ENCODE measurements around the gene DLEU7. TPM values are rescaled to one million over a fixed set of nuclear protein-coding genes. Genes with fewer than 3 reads are reported as not detected.

Gene DLEU7
- total RNA-seq, 4 donors from 2014 or later = 0.24 TPM; not detected in 3

DNA sequence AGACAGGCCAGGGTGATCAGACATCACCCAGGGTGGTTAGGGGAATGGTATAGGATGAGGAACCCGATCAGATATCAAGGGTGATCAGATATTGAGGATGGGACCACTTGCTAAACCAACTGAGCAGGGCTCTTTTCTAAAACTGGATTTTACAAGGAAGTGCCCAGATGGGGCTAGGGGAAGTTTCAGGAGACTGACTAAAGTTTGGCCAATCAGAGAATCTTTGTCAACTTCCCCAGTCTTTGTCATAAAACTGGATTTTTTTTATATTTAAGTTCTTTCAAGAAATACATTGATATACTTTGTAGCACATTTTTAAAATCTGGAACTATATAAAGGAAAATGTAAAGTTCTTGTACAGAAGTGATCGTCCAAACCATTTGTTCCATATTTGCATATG lies 30.5 kb upstream of the DLEU7 start:
- no peaks in the 10 kb centered on the region for H3K4me1 ChIP-seq
- TF ChIP-seq, protein P1, sequence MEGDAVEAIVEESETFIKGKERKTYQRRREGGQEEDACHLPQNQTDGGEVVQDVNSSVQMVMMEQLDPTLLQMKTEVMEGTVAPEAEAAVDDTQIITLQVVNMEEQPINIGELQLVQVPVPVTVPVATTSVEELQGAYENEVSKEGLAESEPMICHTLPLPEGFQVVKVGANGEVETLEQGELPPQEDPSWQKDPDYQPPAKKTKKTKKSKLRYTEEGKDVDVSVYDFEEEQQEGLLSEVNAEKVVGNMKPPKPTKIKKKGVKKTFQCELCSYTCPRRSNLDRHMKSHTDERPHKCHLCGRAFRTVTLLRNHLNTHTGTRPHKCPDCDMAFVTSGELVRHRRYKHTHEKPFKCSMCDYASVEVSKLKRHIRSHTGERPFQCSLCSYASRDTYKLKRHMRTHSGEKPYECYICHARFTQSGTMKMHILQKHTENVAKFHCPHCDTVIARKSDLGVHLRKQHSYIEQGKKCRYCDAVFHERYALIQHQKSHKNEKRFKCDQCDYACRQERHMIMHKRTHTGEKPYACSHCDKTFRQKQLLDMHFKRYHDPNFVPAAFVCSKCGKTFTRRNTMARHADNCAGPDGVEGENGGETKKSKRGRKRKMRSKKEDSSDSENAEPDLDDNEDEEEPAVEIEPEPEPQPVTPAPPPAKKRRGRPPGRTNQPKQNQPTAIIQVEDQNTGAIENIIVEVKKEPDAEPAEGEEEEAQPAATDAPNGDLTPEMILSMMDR (IDR thresholded peaks at IDR 0.05 in 4 of 5, conservative IDR thresholded peaks at IDR 0.05 in 1 of 5) = no peak
- no peak for TF ChIP-seq POLR2A (IDR thresholded peaks at IDR 0.05)
- DNase-seq (no peak), ATAC-seq (no peak)
- H3K36me3 ChIP-seq = no peaks in the 10 kb centered on the region
- H3K4me3 ChIP-seq = no peak overlapping the region
- H3K9me3 ChIP-seq = no peaks in the 10 kb centered on the region
- in situ Hi-C loops (cut with MboI; ENCODE audit: low sequenced_read_pairs in 4 of 4) = no loop called here
- H3K27me3 ChIP-seq = no peaks in the 10 kb centered on the region
- no peak overlapping the region for H3K27ac ChIP-seq
- intact Hi-C loops (cut with DNase I; ENCODE audit: low total_unique reads) = no loop called here

DNA sequence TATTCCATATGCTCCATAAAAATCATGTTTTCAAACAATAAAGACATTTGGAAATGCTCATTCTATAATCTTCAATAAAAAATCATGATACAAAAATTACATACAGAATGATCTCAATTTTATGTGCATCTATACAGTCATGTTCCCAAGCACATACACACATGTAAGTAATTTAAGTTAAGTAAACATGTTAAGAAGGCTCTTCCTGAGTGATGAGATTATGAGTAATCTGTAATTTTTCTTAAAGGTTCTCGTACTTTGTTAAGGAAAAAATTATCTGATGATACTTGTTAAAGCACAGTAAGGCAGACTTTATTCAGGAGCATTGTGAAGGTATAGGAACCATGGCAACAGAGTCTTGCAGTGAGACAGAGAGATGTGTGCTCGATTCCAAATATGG lies 30.0 kb upstream of the DLEU7 start:
- no peak for ATAC-seq
- in situ Hi-C loops (cut with MboI; ENCODE audit: low sequenced_read_pairs in 4 of 4) (no loop called here), intact Hi-C loops (cut with DNase I; ENCODE audit: low total_unique reads) (no loop called here)
- Histone ChIP-seq H3K36me3 (no peaks in the 10 kb centered on the region), H3K4me1 (no peaks in the 10 kb centered on the region), H3K9me3 (no peaks in the 10 kb centered on the region), H3K27ac (no peak overlapping the region), H3K4me3 (no peak overlapping the region), H3K27me3 (no peaks in the 10 kb centered on the region)
- TF ChIP-seq, protein P1 (IDR thresholded peaks at IDR 0.05 in 4 of 5, conservative IDR thresholded peaks at IDR 0.05 in 1 of 5) = no peak
- no peak for TF ChIP-seq POLR2A (IDR thresholded peaks at IDR 0.05)
- no peak for DNase-seq

DNA sequence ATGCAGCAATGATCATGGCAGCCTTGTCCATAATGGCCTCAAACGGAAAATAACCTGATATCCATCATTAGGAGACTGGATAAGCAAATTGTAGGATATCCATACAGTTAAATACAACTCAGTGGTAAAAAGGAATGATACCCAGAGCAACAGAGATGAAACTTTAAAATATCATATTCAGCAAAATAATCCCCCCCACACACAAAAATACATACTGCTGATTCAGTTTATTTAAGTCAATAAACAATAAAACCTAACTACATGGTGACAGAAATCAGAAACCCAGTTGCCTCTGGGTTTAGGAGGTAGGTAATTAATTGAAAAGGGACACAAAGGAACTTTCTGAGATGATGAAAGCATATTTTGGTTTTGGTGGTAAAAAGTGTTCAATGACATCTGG lies 27.9 kb upstream of the DLEU7 start:
- no peaks in the 10 kb centered on the region for H3K9me3 ChIP-seq
- no peak for DNase-seq
- no peak overlapping the region for H3K4me3 ChIP-seq
- no peaks in the 10 kb centered on the region for H3K36me3 ChIP-seq
- H3K4me1 ChIP-seq = no peaks in the 10 kb centered on the region
- no peaks in the 10 kb centered on the region for H3K27me3 ChIP-seq
- in situ Hi-C loops (cut with MboI; ENCODE audit: low sequenced_read_pairs in 4 of 4) = no loop called here
- TF ChIP-seq, protein P1 (IDR thresholded peaks at IDR 0.05 in 4 of 5, conservative IDR thresholded peaks at IDR 0.05 in 1 of 5) = no peak
- no peak for TF ChIP-seq POLR2A (IDR thresholded peaks at IDR 0.05)
- intact Hi-C loops (cut with DNase I; ENCODE audit: low total_unique reads) = no loop called here
- no peak for ATAC-seq
- H3K27ac ChIP-seq = no peak overlapping the region

DNA sequence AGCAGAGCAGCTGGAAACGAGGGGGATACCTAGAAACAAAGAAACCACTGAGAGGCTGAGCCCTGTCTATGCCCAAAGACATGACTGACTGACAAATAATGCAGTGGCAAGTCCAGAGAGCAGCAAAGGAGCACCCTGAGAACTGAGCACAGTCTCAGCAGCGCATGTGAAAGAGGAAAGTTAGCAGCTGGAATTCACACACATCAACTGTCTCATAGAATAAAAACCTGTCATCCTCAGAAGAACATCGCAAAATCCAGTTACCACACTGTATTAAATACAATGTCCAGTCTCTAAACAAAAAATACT lies 24.1 kb upstream of the DLEU7 start:
- DNase-seq (no peak), ATAC-seq (no peak)
- no peak for TF ChIP-seq POLR2A (IDR thresholded peaks at IDR 0.05)
- TF ChIP-seq, protein P1 (IDR thresholded peaks at IDR 0.05 in 4 of 5, conservative IDR thresholded peaks at IDR 0.05 in 1 of 5) = no peak
- Histone ChIP-seq H3K4me1 (no peaks in the 10 kb centered on the region), H3K27ac (no peak overlapping the region), H3K27me3 (no peaks in the 10 kb centered on the region), H3K36me3 (no peaks in the 10 kb centered on the region), H3K4me3 (no peak overlapping the region), H3K9me3 (no peaks in the 10 kb centered on the region)
- in situ Hi-C loops (cut with MboI; ENCODE audit: low sequenced_read_pairs in 4 of 4) = no loop called here
- intact Hi-C loops (cut with DNase I; ENCODE audit: low total_unique reads) = no loop called here

DNA sequence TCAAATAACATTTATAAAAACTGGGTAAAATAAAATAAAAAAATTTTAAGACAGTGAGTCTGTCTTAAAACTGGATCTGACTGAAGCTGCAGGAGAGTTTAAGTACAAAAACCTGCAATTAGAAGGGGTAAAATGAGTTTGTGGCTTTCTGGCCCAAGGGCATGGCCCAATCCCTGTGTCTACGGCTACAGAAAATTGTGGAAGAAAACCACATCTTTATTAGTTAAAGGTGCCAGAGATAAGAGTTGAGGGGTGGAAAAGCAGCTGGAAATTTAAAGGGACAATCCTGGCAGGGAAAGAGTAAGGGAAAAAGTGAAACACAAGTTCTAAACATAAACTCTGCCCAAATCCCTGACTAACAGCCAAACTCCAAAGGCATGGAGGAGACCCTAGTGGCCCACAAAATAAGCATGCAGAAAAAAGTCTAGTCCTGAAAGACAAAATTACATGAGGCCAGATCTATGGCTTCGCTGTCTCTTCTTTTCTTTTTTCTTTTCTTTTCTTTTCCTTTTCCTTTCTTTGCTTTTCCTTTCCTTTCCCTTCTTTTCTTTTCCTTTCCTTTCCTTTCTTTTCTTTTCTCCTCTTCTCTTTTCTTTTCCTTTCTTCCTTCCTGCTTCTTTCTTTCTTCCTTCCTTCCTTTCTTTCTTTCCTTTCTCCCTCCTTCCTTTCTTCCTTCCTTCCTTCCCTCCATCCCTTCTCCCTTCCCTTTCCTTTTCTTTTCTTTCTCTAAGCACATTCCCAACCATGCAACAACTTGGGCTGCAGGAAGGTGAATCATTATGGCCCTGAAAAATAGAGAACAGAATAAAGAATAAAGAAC lies 23.5 kb upstream of the DLEU7 start:
- no peak for DNase-seq
- H3K4me3 ChIP-seq = no peak overlapping the region
- no peaks in the 10 kb centered on the region for H3K36me3 ChIP-seq
- intact Hi-C loops (cut with DNase I; ENCODE audit: low total_unique reads) = no loop called here
- no peaks in the 10 kb centered on the region for H3K27me3 ChIP-seq
- TF ChIP-seq POLR2A (IDR thresholded peaks at IDR 0.05) = no peak
- TF ChIP-seq, protein P1 (IDR thresholded peaks at IDR 0.05 in 4 of 5, conservative IDR thresholded peaks at IDR 0.05 in 1 of 5) = no peak
- H3K27ac ChIP-seq = no peak overlapping the region
- in situ Hi-C loops (cut with MboI; ENCODE audit: low sequenced_read_pairs in 4 of 4) = no loop called here
- ATAC-seq = no peak
- H3K9me3 ChIP-seq = no peaks in the 10 kb centered on the region
- H3K4me1 ChIP-seq = no peaks in the 10 kb centered on the region
